Upper lobe of left lung (tissue), 4 donors: ENCODE results near the gene WDR26.
A peak's percentile ranks its signal among the peaks of the same experiment; 100 is the strongest.

Experiments used
- POLR2A ChIP-seq, 4 donors: fragments of 450-650 bp; IDR thresholded peaks; one replicate each; pipeline ENCODE4 v1.5.1; 2016 to 2017; ENCODE audit warnings: antibody characterized with exemption in 4 of 4, mild to moderate bottlenecking in 2 of 4
- TF ChIP-seq, protein P1 (sequence below), 6 experiments: fragments of 450-650 bp in 4 of 6; fragments of 200-600 bp in 2 of 6; sonication (generic) in 2 of 6; IDR thresholded peaks; one replicate each; pipeline ENCODE4 v1.5.1; 2016 to 2019; ENCODE audit warnings: antibody characterized with exemption in 6 of 6

GRCh38 chr1:224434691-224435317 is at the start of gene WDR26:
- TF ChIP-seq POLR2A (IDR thresholded peaks at IDR 0.05), result peak in 3 of 4 donors; percentile 61 to 81 (median 62)
- TF ChIP-seq, protein P1, sequence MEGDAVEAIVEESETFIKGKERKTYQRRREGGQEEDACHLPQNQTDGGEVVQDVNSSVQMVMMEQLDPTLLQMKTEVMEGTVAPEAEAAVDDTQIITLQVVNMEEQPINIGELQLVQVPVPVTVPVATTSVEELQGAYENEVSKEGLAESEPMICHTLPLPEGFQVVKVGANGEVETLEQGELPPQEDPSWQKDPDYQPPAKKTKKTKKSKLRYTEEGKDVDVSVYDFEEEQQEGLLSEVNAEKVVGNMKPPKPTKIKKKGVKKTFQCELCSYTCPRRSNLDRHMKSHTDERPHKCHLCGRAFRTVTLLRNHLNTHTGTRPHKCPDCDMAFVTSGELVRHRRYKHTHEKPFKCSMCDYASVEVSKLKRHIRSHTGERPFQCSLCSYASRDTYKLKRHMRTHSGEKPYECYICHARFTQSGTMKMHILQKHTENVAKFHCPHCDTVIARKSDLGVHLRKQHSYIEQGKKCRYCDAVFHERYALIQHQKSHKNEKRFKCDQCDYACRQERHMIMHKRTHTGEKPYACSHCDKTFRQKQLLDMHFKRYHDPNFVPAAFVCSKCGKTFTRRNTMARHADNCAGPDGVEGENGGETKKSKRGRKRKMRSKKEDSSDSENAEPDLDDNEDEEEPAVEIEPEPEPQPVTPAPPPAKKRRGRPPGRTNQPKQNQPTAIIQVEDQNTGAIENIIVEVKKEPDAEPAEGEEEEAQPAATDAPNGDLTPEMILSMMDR (IDR thresholded peaks at IDR 0.05), result peak in 3 of 6 experiments; percentile 22 to 43 (median 27)
